Effector CD4-positive, alpha-beta T cell (primary cell): ENCODE measurements around the gene ZBTB7B.

Source experiments
- DNase-seq: peaks from one replicate; pipeline ENCODE4 v3.0.0-alpha.2; 2020
- total RNA-seq: gene quantifications from one replicate; lab custom pipeline; 2026; lab: John Stamatoyannopoulos, UW

ZBTB7B gene
- 70.9 reads per million, percentile 76 among the genes with 10 or more reads in this experiment for total RNA-seq

DNA sequence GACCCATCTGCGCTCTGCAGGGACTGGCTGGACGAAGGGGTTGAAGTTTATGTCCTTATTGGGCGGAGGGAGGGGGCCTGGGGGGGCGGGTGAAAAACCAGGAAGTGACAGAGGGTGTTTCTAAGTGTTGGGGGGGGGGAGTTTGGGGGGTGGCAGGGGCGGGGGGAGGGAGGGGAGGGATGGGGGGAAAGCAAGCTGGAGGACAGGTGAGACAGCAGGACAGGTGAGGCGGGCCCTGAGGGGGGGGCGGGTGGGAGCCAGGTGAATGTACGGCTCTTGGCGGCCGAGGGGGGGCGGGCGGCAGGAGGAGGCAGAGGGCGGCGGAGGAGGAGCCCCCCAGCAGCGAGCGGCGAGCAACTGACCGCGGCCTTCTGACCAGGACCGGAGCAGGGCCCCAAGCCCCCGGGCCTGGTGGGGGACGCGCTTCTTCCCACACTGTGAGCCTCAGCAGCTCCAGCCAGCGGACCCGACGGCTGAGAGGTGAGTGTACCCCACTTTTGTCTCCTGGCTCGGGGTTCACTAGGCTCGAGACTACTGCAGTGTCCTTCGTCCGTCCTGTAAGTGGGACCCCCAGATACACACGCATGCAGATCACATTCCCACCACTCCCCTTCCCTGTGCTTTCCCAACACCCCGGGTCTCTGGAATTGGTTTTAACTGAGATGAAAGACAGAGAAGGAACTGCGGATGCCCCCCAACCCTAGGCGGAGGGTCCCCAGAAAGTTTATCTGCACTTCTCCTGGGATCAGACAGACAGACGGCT is at the start of gene ZBTB7B:
TSS of gene ZBTB7B (plus strand) at position 339 of the 763 bp plus-strand sequence. CDS start 11,859 bp downstream, outside the sequence.
- DNase-seq: no peak

DNA sequence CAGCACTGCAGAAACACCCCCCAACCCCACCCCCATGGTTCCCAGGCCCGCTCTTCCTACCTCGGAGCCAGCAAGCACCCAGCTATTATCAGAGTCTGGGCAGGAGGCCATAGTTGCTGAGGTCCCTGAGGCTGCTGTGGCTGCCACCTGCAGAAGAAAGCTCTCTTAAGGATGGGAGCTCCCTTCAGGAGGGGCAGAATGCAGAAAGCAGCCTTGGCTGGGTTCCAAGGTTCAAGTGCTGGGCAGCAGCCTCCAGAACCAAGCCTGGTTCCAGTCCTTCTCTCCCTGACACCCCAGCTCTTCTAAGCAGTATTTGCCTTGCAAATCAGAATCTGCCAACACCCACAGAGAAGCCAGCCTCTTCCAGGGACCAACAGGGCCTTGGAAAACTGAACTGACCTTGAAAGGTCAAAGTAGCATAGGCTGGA is 49.0 kb upstream of the ZBTB7B start:
- DNase-seq: no peak

DNA sequence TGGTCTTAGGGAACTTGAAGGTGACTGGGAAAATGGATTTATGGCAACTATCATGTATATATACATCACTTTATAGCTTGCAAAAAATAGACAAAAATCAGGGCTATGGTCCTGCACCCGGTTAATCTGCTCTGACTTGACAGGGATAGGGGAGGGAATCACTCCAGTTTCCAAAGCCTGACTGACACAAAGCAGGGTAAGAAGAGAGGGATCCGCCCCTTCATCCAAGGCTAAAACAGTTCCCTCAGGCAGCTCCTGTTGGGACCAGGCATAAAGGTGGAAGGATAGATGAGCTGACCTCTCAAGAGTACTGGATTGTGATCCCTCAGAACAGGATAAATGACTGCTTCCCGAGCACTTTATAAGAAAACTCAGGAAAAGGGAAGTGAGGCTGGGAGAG is 48.1 kb upstream of the ZBTB7B start:
- no peak for DNase-seq

DNA sequence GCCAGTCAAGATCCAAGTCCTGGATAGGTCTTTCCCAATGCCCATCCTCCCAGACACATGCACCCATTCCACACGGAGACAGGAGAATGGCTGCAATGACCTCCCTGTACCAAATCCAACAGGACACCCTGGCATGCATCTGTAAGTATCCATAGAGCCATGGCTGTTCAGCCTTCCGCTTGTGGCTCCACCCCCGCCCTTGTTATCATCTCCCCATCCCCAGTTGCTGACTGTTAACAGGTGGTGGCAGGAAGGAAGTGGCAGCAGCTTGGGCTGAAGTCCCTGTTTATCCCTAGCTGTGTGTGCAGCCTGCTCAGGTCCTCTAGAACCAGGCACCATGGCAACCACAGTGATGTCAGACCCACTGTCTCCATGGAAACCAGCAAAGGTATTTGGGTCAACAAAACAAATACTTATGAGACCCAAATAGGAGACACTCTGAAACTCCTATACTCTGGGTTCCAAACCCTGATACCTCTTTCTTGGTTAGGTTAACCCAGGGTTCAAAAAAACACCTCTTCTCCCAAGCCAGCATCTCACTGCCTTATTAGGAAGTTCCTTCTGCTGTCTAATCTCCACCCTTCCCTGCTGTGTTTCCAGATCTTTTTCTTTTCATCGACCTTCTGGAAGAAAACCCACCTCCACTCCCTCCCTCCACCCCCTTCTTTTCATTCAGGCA is 47.4 kb upstream of the ZBTB7B start:
- peak; percentile 96 for DNase-seq

DNA sequence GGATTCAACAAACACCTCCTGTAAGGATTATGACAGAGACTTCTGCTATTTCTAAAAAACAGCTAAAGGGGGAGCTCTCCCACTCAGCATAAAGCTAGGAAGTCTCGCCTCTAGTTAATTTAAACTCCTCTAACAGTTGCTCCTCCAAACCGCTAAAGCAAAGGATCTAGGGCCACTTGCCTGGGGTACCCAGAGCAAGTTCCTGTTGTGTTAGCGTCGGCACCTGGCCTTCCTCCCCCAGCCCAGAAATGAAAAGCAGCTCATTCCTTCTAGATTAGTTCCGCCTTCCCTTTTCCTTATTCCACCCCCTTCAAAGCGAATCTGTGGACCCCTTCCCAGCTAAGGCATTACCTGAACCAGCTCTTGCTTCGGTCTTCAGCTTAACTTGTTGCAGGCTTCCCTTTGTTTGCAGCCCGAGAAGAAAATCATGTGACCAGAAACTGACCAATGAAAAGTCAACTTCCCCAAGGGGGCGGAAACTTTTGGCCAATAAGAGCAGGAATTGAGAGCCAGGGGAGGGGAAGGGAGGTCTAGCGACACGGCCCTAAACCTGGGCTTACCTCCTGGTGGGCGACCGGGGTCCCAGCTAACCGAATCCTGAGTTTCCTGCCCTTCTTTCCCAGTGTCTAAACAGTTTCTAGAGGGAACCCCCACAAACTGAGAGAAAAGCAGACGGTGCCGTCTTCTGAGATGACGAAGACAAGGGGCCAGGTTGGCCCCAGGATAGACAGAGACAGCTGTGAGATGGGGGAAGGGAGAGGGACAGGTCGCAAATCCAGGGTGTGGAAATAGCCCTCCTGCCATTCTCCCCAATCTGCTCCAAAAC is 46.7 kb upstream of the ZBTB7B start, which contains the start of gene PBXIP1:
TSS of gene PBXIP1 (minus strand) at position 382 of the 826 bp plus-strand sequence. CDS start 2,378 bp downstream, outside the sequence.
- peak; percentile 76 for DNase-seq

DNA sequence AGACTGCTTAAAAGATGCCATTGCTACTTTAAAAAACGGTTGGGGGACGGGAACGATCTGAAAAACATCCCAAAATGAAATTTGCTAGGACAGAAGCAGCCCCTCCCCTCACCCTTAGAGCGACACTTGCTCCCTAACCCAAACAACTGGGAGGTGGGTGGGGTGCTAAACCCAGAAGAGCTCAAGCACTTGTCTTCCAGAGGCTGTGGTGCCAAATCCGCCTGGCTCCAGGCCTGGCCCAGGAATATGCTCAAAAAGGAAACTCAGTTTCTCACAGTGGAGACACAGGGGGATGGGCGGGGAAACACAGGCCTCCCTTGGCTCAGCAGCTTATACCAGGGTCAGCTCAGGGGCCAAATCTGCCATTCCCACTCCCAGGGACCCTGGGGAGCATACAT is 46.1 kb upstream of the ZBTB7B start:
- DNase-seq: no peak

DNA sequence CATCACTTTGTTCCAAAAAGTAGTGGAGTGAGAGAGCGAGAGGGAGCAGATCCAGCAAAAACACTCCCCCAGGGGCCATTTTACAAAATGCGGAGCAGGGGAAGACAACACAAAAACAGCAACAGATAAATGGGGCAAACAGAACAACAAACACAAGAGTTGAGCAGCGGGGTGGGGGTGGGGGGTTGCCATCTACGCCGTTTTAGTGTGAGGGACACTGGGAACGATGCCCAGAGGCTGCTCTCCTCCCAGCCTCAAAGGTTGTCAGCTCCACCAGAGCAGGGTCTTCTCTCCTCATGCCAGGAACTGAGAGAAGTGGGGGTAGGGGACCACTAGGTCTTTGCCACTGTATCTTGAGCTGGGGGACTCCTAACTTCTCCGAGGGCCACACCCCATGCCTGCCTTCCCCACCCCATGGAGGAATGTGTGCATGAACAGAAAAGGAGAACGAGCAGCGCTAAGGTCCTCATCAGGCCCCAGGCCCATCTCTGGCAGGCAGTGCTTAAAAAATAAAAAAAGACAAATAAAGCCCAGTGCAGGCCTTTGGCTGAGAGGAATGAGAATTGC is 45.4 kb upstream of the ZBTB7B start:
- no peak for DNase-seq

DNA sequence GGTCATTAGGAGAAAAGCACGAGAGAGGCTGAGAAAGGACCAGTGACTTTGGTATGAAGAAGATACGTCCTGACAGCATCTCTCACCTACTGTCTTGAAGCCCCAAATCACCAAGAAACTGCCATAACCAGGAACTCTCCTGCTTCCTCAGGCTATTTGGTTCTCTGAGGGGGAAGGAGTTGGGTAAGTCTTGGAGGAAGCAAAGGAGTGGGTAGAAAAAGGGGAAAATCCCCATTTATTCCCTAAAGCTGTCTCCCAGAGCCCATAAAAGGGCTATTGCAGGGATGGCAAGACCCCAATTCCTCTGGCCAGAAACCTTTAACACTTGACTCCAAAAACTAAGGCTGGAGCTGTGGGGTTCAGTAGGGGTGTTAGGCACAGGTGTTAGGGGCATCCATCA is 44.6 kb upstream of the ZBTB7B start:
- DNase-seq: no peak

DNA sequence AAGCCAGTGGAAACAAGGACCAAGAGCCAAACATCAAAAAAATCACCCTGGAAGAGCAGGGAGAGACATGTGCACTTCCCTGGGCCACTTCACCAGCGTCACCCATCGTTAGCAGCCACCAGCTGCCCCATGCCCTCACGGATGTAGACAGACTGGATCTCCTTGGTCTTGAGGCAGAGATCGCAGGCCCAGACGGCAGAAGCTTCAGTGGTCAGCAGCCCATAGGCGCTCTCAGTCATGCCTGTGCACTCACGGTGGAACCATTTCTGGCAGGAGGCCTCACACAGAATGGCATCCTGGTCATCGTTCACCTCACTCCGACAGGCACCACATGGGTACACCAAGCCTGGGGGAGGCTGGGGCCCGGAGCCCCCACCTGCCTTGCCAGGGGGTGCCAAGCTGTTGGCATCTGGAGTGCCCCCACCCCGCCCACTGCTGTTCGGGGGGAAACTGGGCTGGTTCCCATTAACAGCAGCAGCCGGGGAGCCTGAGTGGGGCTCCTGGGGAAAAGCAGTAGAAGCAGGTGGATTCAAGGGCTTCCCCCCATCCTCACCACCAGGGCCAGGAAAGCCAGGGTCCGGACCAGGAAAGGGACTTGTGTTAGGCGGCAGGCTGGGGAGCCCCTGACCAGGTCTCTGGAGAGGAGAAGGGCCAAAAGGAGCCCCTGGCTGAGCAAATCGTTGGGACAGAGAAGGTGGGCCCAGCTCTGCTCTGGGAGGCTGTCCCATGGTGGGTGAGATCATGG is 43.7 kb upstream of the ZBTB7B start:
- no peak for DNase-seq

DNA sequence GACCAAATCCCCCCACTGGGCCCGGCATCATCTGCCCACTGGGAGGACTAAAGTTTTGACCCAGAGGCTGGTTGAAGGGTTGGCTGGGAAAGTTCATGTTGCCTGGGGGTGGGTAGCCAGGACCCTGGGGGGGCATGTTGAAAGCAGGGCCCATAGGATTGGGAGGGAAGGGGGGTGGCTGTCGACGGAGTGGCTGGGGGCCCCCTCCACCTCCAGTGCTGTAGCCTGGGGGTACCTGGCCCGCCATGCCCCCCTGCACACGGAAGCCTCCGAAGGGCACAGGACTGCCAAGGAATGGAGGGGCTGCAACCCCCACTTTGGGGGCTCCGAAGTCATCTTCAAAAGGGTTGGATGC is 43.2 kb upstream of the ZBTB7B start:
- no peak for DNase-seq

DNA sequence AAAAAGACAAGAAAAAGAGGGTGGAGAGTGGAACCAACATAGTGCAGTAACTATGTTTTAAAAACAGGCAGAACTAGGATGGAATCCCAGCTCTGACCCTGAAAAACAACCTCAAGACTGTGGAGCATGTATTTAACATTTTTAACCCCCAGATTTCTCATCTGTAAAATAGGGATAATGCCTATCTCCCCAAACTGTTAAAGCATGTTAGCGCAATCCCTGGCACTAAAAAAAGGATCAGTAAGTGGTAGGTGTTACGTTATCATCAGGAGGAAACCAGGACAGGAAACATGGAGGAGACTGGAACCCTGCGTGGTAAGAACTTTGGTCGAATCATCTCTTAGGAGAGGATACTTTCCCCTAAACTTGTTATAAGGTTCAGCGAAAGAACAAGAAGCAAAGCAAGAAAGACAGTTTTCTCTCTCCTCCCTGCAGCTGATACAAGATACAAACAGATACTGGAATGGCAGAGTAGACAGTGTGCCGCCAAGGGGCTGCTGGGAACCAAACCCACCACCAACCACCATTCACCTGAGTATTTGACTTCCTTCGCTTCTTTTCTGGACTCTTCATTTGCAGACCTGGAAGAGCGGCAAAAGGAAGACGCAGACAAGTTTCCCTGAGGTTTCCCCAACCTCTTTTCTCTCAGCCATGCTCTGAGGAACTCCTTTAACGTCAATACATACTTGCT is 42.0 kb upstream of the ZBTB7B start:
- DNase-seq: no peak

DNA sequence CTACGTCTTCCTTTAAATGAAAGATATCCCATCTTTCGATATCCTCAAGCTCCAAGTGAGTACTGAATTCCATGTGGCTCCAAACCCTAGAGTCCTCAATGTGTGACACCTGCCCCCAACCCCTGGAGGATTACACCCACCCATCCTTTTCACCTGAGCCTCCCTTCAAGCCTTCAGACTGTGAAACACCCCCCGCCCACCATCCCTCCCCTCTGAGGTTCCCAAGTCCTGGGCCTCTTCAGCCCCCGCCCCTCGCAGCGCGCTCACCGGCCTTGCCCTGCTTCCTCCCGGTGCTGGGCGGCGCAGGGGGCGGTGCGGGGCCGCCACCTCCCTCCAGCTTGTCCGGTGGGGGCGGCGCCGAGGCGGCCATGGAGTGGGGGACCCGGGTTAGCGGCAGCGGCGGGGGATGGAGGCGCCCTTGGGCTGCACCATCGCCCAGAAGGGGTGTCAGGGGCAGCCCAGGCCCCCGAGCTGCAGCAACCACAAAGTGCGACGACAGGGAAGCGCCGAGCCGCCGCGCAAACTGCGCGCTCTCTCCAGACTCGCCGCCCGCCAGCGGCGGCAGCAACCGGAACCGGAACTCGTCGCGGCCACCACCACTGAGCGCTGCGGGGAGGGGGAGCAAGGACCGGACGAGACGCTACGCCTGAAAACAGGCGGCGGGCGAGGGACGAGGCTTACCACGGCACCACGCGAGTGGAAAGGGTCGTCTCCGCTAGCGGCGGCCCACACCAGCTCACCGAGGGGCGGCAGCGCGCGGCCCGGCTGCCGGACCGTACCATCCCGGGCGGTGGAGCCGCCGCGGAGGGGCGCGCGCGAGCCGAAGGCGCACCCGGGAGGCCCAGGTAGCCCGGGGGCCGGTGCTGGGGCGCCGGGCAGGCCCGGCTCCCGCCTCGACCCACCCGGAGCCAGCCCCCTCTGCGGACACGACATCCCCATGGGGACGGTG is 41.1 kb upstream of the ZBTB7B start, which contains the start of gene PYGO2:
TSS of gene PYGO2 (minus strand) at position 576 of the 949 bp plus-strand sequence. CDS start at position 370, 206 bp downstream.
- DNase-seq: peak; percentile 75

DNA sequence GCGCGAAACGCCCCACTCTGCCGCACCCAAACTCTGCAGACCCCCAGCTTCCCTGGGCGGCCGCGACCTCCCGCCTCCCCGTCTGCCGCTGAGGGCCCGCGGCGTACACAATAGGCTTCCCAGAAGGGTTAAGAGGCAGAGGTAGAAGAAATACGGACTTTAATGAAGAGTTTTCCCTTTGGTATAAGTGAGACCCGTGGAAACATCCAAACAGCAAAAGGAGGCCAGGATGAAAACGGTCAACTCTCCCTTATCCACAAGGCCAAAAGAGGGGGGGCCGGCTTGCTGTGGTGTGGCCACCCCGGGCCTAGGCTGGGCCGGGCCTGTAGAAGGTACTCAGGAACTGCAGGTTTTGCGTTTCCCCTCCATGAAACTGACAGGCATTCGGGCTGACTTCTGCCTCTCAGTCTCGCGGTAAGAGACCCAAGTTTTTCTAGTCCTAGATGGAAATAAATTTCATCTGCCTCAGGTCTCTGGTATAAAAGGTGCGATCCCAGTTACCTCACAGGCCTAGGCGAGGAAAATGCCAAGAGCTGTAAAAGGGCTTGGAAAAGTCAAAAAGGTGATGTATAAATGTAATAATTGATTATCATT is 40.3 kb upstream of the ZBTB7B start:
- DNase-seq: no peak

DNA sequence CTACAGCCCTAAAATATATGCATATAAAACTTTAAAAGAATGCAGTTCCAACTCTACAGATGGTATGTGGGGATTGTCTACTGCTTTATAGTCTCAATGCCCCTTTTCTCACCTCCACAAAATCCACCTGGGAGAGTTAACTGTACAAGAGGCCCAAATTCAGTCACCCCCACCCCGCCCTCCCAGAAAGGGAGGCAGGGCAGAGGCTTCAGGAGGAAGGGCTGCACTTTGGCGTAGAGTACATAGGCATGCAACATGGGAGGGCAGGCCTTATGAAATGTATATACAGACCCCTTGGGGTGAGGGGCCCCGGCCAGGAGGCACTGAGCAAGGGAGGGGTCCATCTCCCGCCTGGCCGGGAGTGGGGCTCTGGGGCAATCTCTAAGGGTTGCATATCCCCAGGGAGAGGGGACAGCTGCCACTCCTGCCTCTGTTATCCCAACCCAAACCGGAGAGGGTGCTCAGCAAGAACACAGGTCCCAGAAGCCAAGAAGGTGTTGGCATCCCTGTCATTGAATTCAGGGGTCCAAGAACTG is 39.7 kb upstream of the ZBTB7B start:
- DNase-seq: no peak

DNA sequence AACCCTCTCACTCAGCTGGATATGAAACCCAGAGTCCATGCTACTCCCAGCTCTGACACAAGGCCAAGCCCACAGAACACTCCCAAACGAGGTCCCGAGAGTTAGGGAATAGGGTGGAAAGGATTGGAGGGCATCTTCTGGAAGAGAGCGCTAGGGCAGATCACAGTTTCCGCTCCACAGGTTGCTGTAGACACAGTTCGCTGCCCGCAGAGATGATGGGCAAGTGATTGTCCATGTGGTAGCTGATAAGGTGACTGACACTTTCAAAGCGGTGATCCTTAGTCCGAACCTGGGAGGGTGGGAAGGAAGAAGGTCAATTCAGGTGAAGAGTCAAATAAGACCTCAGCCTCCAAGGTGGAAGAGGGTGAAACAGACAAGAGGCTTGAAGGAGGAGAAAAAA is 39.0 kb upstream of the ZBTB7B start:
- no peak for DNase-seq

DNA sequence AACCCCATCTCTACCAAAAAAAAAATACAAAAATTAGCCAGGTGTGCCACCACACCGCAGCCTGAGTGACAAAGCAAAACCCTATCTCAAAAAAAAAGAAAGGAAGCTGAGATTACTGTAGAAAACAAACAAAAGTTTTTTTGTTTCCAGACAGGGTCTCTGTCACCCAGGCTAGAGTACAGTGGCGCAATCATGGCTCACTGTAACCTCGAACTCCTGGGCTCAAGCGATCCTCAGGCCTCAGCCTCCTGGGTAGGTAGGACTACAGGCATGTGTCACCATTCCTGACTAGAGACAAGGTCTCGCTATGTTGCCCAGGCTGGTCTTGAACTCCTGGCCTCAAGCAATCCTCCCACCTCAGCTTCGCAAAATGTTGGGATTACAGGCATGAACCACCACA is 38.2 kb upstream of the ZBTB7B start:
- DNase-seq: no peak

DNA sequence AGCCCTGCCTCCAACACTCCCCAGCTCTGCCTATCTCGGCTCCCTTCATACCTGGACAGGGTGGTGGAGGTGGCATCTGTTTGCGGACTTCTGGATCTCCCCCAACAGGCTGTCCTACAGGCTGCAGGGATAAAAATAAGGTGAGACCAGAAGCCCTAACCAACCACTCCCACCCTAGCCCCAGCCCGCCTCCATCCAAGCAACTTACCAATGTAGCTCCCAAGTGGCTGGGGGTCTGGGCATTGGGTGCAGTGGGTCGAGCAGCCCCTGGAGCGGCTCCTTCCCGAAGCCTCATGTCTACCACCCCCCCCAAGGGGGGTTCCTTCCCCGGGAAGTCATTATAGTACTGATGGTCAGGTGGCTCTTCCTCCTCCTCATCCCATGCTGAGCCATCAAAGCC is 36.5 kb upstream of the ZBTB7B start:
- no peak for DNase-seq

DNA sequence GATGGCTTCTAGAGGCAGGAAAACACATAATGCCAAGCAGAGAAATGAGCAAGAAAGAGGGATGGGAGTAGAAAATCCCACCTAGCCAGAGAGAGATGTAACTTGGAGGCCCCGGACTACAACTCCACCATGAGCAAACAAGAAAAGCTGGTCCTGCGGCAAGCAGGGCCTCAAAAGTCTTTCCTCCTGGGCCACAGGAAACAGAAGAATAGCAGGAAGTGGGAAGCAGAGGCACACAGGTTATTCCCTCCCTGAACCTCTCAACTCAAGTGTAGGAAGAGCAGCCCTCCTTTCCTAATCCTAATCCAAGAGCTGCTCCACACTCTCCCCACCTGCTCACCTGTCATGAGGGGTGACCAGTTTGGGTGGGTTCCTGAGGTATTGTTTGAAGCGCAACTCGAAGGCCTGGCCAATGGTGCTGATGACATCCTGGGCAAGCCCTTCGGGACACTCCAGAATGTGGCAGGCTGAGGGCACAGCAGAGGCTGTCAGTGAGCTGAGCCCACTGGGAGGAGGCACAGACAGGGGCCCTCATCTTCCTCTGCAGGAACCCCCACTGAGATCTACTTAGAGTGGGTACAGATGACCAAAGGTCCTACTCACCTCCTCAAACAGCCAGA is 35.2 kb upstream of the ZBTB7B start:
- DNase-seq: no peak

DNA sequence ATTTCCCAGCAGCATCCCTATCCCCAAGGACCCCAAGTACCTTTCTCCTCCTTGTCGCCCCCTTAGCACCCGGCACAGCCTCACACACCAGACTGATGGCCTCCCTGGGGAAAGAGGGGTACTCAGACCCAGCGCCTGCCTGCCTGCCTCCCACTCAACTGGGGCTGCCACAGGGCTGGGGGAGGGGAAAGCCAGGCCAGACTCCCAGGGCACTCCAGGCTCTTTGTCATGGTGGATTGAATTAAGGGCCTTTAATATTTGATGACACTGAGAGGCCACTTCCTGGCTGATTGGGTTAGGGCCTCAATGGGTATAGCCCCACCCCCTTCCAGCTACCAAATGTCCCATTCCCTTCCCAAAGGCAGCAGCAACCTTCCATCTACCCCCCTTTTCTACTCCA is 33.9 kb upstream of the ZBTB7B start:
- no peak for DNase-seq
